Activated T-helper 1 cell treated with anti-CD3 and anti-CD28 coated beads, Interleukin-12 subunit alpha, Interleukin-12 subunit beta, Interleukin-2, Interleukin-4 antibody, amounts not matched to agents 30 ng/mL and 10 ng/mL and 1 ng/mL, durations not matched to agents 14 hours and 24 hours and 36 hours (primary cell): Measurements from ENCODE around the gene CD81. TPM values are rescaled to one million over a fixed set of nuclear protein-coding genes. Genes with fewer than 3 reads are reported as not detected.

Source experiments
- DNase-seq: peaks from one replicate; pipeline ENCODE4 v3.0.0; 2021; ENCODE audit warnings: low spot score
- H3K27ac Mint-ChIP-seq: one replicate; pipeline ENCODE4 v1.8.0; 2021; ENCODE audit warnings: mild to moderate bottlenecking, mixed read lengths
- H3K27me3 Mint-ChIP-seq: one replicate; pipeline ENCODE4 v1.8.0; 2022; ENCODE audit warnings: mild to moderate bottlenecking, moderate library complexity, mixed read lengths; ENCODE audit not compliant: insufficient read depth
- H3K36me3 Mint-ChIP-seq: one replicate; pipeline ENCODE4 v1.8.0; 2021; ENCODE audit warnings: low read depth, mixed read lengths
- H3K4me1 Mint-ChIP-seq: one replicate; pipeline ENCODE4 v1.8.0; 2021; ENCODE audit warnings: low read depth, mixed read lengths
- H3K4me3 Mint-ChIP-seq: one replicate; pipeline ENCODE4 v1.8.0; 2021; ENCODE audit warnings: mild to moderate bottlenecking, moderate library complexity, mixed read lengths
- H3K9me3 Mint-ChIP-seq: one replicate; pipeline ENCODE4 v1.8.0; 2021; ENCODE audit warnings: mixed read lengths
- intact Hi-C: fragments of 100-400 bp; cut with micrococcal nuclease; formaldehyde crosslinking; loops from one replicate; pipeline ENCODE4 v1.15.1; 2024
- total RNA-seq: library from RNA; stranded (reverse); gene quantifications from 2 replicates; pipeline ENCODE4 v1.2.3, GENCODE V29; 2022

The CD81 gene
- total RNA-seq, 1 donor from 2014 or later = 247 TPM

GRCh38 chr11:2420502-2421225 lies 43.6 kb downstream of the CD81 start:
- Mint-ChIP-seq H3K36me3 (no peaks in the 10 kb centered on the region), H3K27ac (no peak overlapping the region), H3K4me3 (no peak overlapping the region), H3K4me1 (no peaks in the 10 kb centered on the region), H3K9me3 (no peaks in the 10 kb centered on the region), H3K27me3 (no peaks in the 10 kb centered on the region)
- peak; percentile 56 for DNase-seq
- intact Hi-C loops = loop anchor here (1.0 kb wide), 4 partner anchors 20 to 234 kb away; partner anchors contain the start of gene TSSC4

GRCh38 chr11:2421226-2421994 lies 44.3 kb downstream of the CD81 start:
- intact Hi-C loops = no loop called here
- no peak for DNase-seq
- Mint-ChIP-seq H3K4me1 (no peaks in the 10 kb centered on the region), H3K4me3 (no peak overlapping the region), H3K27me3 (no peaks in the 10 kb centered on the region), H3K36me3 (no peaks in the 10 kb centered on the region), H3K9me3 (no peaks in the 10 kb centered on the region), H3K27ac (no peak overlapping the region)

- Mint-ChIP-seq H3K27me3 (no peaks in the 10 kb centered on the region), H3K27ac (no peak overlapping the region), H3K36me3 (no peaks in the 10 kb centered on the region), H3K9me3 (no peaks in the 10 kb centered on the region), H3K4me3 (no peak overlapping the region), H3K4me1 (no peaks in the 10 kb centered on the region)
- no peak for DNase-seq
- intact Hi-C loops = no loop called here
These were observed 44.9 kb downstream of the CD81 start for GRCh38 chr11:2421996-2422395.

GRCh38 chr11:2422461-2423156 lies 45.5 kb downstream of the CD81 start:
- no peak overlapping the region for H3K27ac Mint-ChIP-seq
- no peaks in the 10 kb centered on the region for H3K9me3 Mint-ChIP-seq
- DNase-seq = no peak
- H3K36me3 Mint-ChIP-seq = no peaks in the 10 kb centered on the region
- H3K4me3 Mint-ChIP-seq = no peak overlapping the region
- no peaks in the 10 kb centered on the region for H3K27me3 Mint-ChIP-seq
- no peaks in the 10 kb centered on the region for H3K4me1 Mint-ChIP-seq
- intact Hi-C loops = no loop called here

- H3K4me1 Mint-ChIP-seq = no peaks in the 10 kb centered on the region
- no peaks in the 10 kb centered on the region for H3K9me3 Mint-ChIP-seq
- no peak overlapping the region for H3K4me3 Mint-ChIP-seq
- DNase-seq = no peak
- H3K27ac Mint-ChIP-seq = no peak overlapping the region
- intact Hi-C loops = no loop called here
- no peaks in the 10 kb centered on the region for H3K27me3 Mint-ChIP-seq
- H3K36me3 Mint-ChIP-seq = no peaks in the 10 kb centered on the region
These were observed 46.3 kb downstream of the CD81 start for GRCh38 chr11:2423157-2424025.

- H3K9me3 Mint-ChIP-seq = no peaks in the 10 kb centered on the region
- H3K27me3 Mint-ChIP-seq = no peaks in the 10 kb centered on the region
- H3K4me1 Mint-ChIP-seq = no peaks in the 10 kb centered on the region
- no peak overlapping the region for H3K27ac Mint-ChIP-seq
- no peak for DNase-seq
- intact Hi-C loops = no loop called here
- H3K4me3 Mint-ChIP-seq = no peak overlapping the region
- no peaks in the 10 kb centered on the region for H3K36me3 Mint-ChIP-seq
These were observed 47.8 kb downstream of the CD81 start for GRCh38 chr11:2424811-2425495.

- Mint-ChIP-seq H3K9me3 (no peaks in the 10 kb centered on the region), H3K27ac (no peak overlapping the region), H3K4me1 (no peaks in the 10 kb centered on the region), H3K4me3 (no peak overlapping the region), H3K27me3 (no peaks in the 10 kb centered on the region), H3K36me3 (no peaks in the 10 kb centered on the region)
- no peak for DNase-seq
- intact Hi-C loops = no loop called here
These were observed 48.4 kb downstream of the CD81 start for GRCh38 chr11:2425506-2425905.

- Mint-ChIP-seq H3K27ac (no peak overlapping the region), H3K4me1 (no peaks in the 10 kb centered on the region), H3K36me3 (no peaks in the 10 kb centered on the region), H3K4me3 (no peak overlapping the region), H3K27me3 (no peaks in the 10 kb centered on the region), H3K9me3 (no peaks in the 10 kb centered on the region)
- DNase-seq = no peak
- intact Hi-C loops = no loop called here
These were observed 49.1 kb downstream of the CD81 start for GRCh38 chr11:2426221-2426620.

- no peak overlapping the region for H3K4me3 Mint-ChIP-seq
- no peaks in the 10 kb centered on the region for H3K27me3 Mint-ChIP-seq
- intact Hi-C loops = no loop called here
- no peak for DNase-seq
- H3K4me1 Mint-ChIP-seq = no peaks in the 10 kb centered on the region
- no peaks in the 10 kb centered on the region for H3K9me3 Mint-ChIP-seq
- H3K27ac Mint-ChIP-seq = no peak overlapping the region
- no peaks in the 10 kb centered on the region for H3K36me3 Mint-ChIP-seq
These were observed 49.9 kb downstream of the CD81 start for GRCh38 chr11:2426826-2427521.

GRCh38 chr11:2427721-2428321 lies 50.7 kb downstream of the CD81 start:
- no peaks in the 10 kb centered on the region for H3K9me3 Mint-ChIP-seq
- H3K36me3 Mint-ChIP-seq = no peaks in the 10 kb centered on the region
- intact Hi-C loops = loop anchor here (1.0 kb wide), 1 partner anchor 460 kb away; no protein-coding TSS in a partner anchor
- no peaks in the 10 kb centered on the region for H3K4me1 Mint-ChIP-seq
- no peak for DNase-seq
- no peak overlapping the region for H3K4me3 Mint-ChIP-seq
- no peak overlapping the region for H3K27ac Mint-ChIP-seq
- H3K27me3 Mint-ChIP-seq = no peaks in the 10 kb centered on the region

- H3K9me3 Mint-ChIP-seq = no peaks in the 10 kb centered on the region
- no peaks in the 10 kb centered on the region for H3K27me3 Mint-ChIP-seq
- no peak overlapping the region for H3K27ac Mint-ChIP-seq
- H3K4me3 Mint-ChIP-seq = no peak overlapping the region
- intact Hi-C loops = loop anchor here (1.0 kb wide), 1 partner anchor 460 kb away; no protein-coding TSS in a partner anchor
- no peaks in the 10 kb centered on the region for H3K36me3 Mint-ChIP-seq
- peak; percentile 67 for DNase-seq
- no peaks in the 10 kb centered on the region for H3K4me1 Mint-ChIP-seq
These were observed 51.2 kb downstream of the CD81 start for GRCh38 chr11:2428322-2428795.
